Measurements from ENCODE around the gene RLF. TPM values are rescaled to one million over a fixed set of nuclear protein-coding genes. Genes with fewer than 3 reads are reported as not detected.

RLF gene
- total and polyA plus RNA-seq, 9 of the 15 experiments (the other 6 are each of a cell fraction or from before 2014, with no cell fraction given) = 3.6 to 35.0 (median 21.2) TPM

GRCh38 chr1:40171036-40171435 lies 9.8 kb downstream of the RLF start:
- WGBS (ENCODE audit: insufficient coverage, low coverage, missing lambda C conversion rate) = 65% methylated on average over 3 of the region's 3 CpGs
- peaks cover 25% of the 10 kb centered on the region for H4K20me1 ChIP-seq (replicated peaks; ENCODE audit: control insufficient read depth, insufficient read depth, low read length)
- H2AFZ ChIP-seq (ENCODE audit: low read depth, low read length) = no peak overlapping the region
- DNase-seq (ENCODE audit: extremely low read depth in 1 of 4, low spot score in 3 of 4) (no peak), ATAC-seq (no peak; the same call in 2 of the 3 replicates), FAIRE-seq (no peak)
- TF ChIP-seq SNRNP70 (optimal IDR thresholded peaks at IDR 0.05; ENCODE audit: low read depth, low read length) (no peak), ZNF134 (CRISPR knock-in tag; conservative IDR thresholded peaks at IDR 0.05) (no peak), DLX4 (CRISPR knock-in tag; IDR thresholded peaks at IDR 0.05) (no peak), RBM25 (IDR thresholded peaks at IDR 0.05; ENCODE audit: low read depth, low read length, severe bottlenecking) (peak; percentile 46), ZNF121 (CRISPR knock-in tag; conservative IDR thresholded peaks at IDR 0.05) (peak; percentile 69), RCOR1 (IDR thresholded peaks at IDR 0.05; ENCODE audit: borderline replicate concordance in 1 of 2, low read depth in 2 of 2, low read length in 2 of 2) (0 out of 4 replicates have a peak, but pooled peaks of 1 of the 2 experiments have one; percentile 22)
- H3K4me1 ChIP-seq (replicated peaks in 1 of 2; ENCODE audit: control insufficient read depth in 2 of 2, insufficient read depth in 2 of 2, low read length in 2 of 2) = peaks cover 9 to 13% of the 10 kb centered on the region in 2 experiments; a peak in 4 of 5 replicates
- H3K27ac ChIP-seq (ENCODE audit: extremely low read depth, low read depth, low read length) = no peak overlapping the region
- peaks cover 9% of the 10 kb centered on the region; the same call in 1 of the 3 replicates for H3K36me3 ChIP-seq (ENCODE audit: control insufficient read depth, insufficient read depth, low read length)
- no peak overlapping the region for H3K4me2 ChIP-seq (ENCODE audit: insufficient read depth, low read length)
- no peak overlapping the region for H3K4me3 ChIP-seq
- H3K9me1 ChIP-seq (ENCODE audit: control insufficient read depth, insufficient read depth, low read length) = no peaks in the 10 kb centered on the region
- no peaks in the 10 kb centered on the region for H3K9me3 ChIP-seq (replicated peaks; ENCODE audit: control insufficient read depth, insufficient read depth, low read depth, low read length)
- no peak overlapping the region for H3K9ac ChIP-seq (ENCODE audit: insufficient read depth in 1 of 2, low read depth in 2 of 2, low read length in 2 of 2)
- intact Hi-C loops (cut with micrococcal nuclease) (no loop called here), in situ Hi-C loops (cut with MboI) (no loop called here)
- peaks cover 96% of the 10 kb centered on the region for H3K79me2 ChIP-seq (ENCODE audit: control insufficient read depth, insufficient read depth, low read length)
- ChIA-PET CTCF (ENCODE audit: low intra/inter-chr PET ratio) (no interaction called here), POLR2A (interaction anchor here (0.8 to 2.3 kb wide), 3 partner anchors 10 to 19 kb away, joined by 3 to 12 read pairs (median 4); partner anchors contain the start of gene RLF)
- H3K27me3 ChIP-seq (ENCODE audit: control insufficient read depth in 2 of 2, insufficient read depth in 2 of 2, low read length in 2 of 2) = no peaks in the 10 kb centered on the region
- no TSS peak for BruUV-seq (replicated peaks)
